ENCODE measurements around the gene PDXP.

DNA sequence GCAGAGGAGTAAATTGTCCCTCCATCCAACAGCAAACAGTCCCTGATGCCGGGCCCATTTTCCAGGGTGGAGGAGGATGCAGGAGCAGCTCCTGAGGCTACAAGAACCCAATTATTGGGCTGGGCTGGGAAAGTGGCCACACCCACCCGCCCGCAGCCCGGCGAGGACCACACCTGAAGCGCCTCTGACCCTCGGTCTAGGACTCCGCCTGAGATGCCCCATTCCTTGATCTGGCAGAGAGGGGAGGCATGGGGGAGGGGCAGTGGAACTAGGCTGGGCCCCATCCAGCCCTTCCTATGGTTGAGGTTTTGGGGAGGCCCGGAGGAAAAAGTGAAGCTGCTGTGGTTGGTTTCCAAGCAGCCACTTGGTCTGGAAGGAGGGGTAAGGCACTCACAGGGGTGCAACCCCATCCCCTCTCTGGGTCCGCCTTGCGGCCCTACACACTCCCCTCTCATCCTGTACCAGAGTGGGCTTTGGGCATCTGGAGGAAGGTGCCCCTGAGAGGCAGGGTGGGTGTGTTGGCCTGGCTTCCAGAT is 14.5 kb downstream of the PDXP start:
- TF ChIP-seq POLR2A (IDR thresholded peaks at IDR 0.05; ENCODE audit: low read depth, low read length), result no peak
- TF ChIP-seq CTCF (conservative IDR thresholded peaks at IDR 0.05; ENCODE audit: low read depth, low read length), result no peak
- no peak for TF ChIP-seq CEBPB (IDR thresholded peaks at IDR 0.05; ENCODE audit: low read depth, low read length)
- no peak for TF ChIP-seq ELK1 (IDR thresholded peaks at IDR 0.05; ENCODE audit: borderline replicate concordance, low read depth, low read length)
- TF ChIP-seq MAFK (IDR thresholded peaks at IDR 0.05; ENCODE audit: low read depth, low read length), result no peak
- no peak for TF ChIP-seq NFE2L2 (IDR thresholded peaks at IDR 0.05; ENCODE audit: low read depth, low read length)
- no peak for TF ChIP-seq SMC3 (IDR thresholded peaks at IDR 0.05; ENCODE audit: low read depth, low read length)
